OCI-LY7 (cell line): Measurements from ENCODE around the gene SH3PXD2A. TPM values are rescaled to one million over a fixed set of nuclear protein-coding genes. Genes with fewer than 3 reads are reported as not detected.
"Not testable (repeated sequence)": the region's sequence is repeated elsewhere in the genome, so short reads cannot be mapped to it uniquely, and the experiment has no call there.

Source experiments
- BruUV-seq: library from RNA; stranded (reverse); fragments of 400-500 nt; replicated peaks from 2 replicates; lab custom pipeline; 2021; lab: Mats Ljungman, UMichigan
- CTCF ChIA-PET: fragments of 300-600 bp; sonication (Branson Sonifier 250); formaldehyde crosslinking; loops from one replicate; lab custom pipeline; 2022; ENCODE audit warnings: antibody characterized with exemption; ENCODE audit not compliant: unreplicated experiment; lab: Charles Lee
- POLR2A ChIA-PET: fragments of 300-600 bp; sonication (Branson Sonifier 250); formaldehyde crosslinking; loops from one replicate; lab custom pipeline; 2022; ENCODE audit warnings: antibody characterized with exemption; lab: Charles Lee
- DNase-seq: peaks from one replicate; pipeline ENCODE4 v3.0.0-alpha.2; 2015; ENCODE audit warnings: low spot score
- H2AFZ ChIP-seq: fragments of 200-600 bp; sonication (generic), shearing (Covaris generic); 2 replicates; pipeline ENCODE4 v1.6.1; 2014; ENCODE audit warnings: mild to moderate bottlenecking, antibody characterized with exemption, low read length, moderate library complexity
- H3K27ac ChIP-seq: fragments of 200-600 bp; sonication (generic); 2 replicates; pipeline ENCODE4 v1.5.1; 2014; ENCODE audit warnings: mixed run types, low read depth, mild to moderate bottlenecking, moderate library complexity, low read length, inconsistent platforms; ENCODE audit not compliant: poor library complexity, severe bottlenecking
- H3K36me3 ChIP-seq: fragments of 200-600 bp; sonication (generic); 2 replicates; pipeline ENCODE4 v1.6.1; 2014; ENCODE audit warnings: mild to moderate bottlenecking, antibody characterized with exemption, low read length, moderate library complexity, mixed read lengths; ENCODE audit not compliant: insufficient read depth
- H3K4me1 ChIP-seq: fragments of 200-600 bp; sonication (generic); 2 replicates; pipeline ENCODE4 v1.5.1; 2014; ENCODE audit warnings: mild to moderate bottlenecking, low read length; ENCODE audit not compliant: insufficient read depth, poor library complexity, severe bottlenecking
- H3K4me2 ChIP-seq: fragments of 200-600 bp; sonication (generic); 2 replicates; pipeline ENCODE4 v1.6.1; 2014; ENCODE audit warnings: mild to moderate bottlenecking, low read length
- H3K4me3 ChIP-seq: fragments of 200-600 bp; sonication (generic); 2 replicates; pipeline ENCODE4 v1.5.1; 2014; ENCODE audit warnings: mild to moderate bottlenecking, low read depth, low read length; ENCODE audit not compliant: poor library complexity, severe bottlenecking
- H3K79me2 ChIP-seq: fragments of 200-600 bp; sonication (generic); 2 replicates; pipeline ENCODE4 v1.6.1; 2016; ENCODE audit warnings: low read depth, mild to moderate bottlenecking, low read length, moderate library complexity, mixed read lengths; ENCODE audit not compliant: insufficient read depth
- H3K9me2 ChIP-seq: fragments of 200-600 bp; sonication (generic); 2 replicates; pipeline ENCODE4 v1.6.1; 2016; ENCODE audit warnings: mild to moderate bottlenecking, low read length, mixed read lengths; ENCODE audit not compliant: insufficient read depth
- H3K9me3 ChIP-seq: fragments of 200-600 bp; sonication (generic); 2 replicates; pipeline ENCODE4 v1.6.1; 2014; ENCODE audit warnings: mild to moderate bottlenecking, mixed run types, low read length, mixed read lengths
- H4K20me1 ChIP-seq: fragments of 200-600 bp; sonication (generic); 2 replicates; pipeline ENCODE4 v1.6.1; 2014; ENCODE audit warnings: mild to moderate bottlenecking, antibody characterized with exemption, low read length, moderate library complexity, mixed read lengths; ENCODE audit not compliant: insufficient read depth
- EZH2phosphoT487 ChIP-seq: fragments of 200-600 bp; sonication (generic); IDR thresholded peaks from 2 replicates; pipeline ENCODE4 v1.6.1; 2018; ENCODE audit warnings: low read depth, borderline replicate concordance, mild to moderate bottlenecking, mixed run types, antibody characterized with exemption, low read length, moderate library complexity, mixed read lengths
- intact Hi-C: fragments of 100-400 bp; cut with micrococcal nuclease; formaldehyde crosslinking; loops from one replicate; pipeline ENCODE4 v1.10.0; 2022; ENCODE audit not compliant: unreplicated experiment
- total RNA-seq, 2 experiments: library from RNA; depleted of rRNA in 1 of 2; stranded (reverse); fragments of >200 nt in 1 of 2; shearing (Covaris generic) in 1 of 2; gene quantifications; 2 replicates each; pipeline ENCODE4 v1.2.3, GENCODE V29; 2014 to 2022
- TF ChIP-seq, protein P1 (sequence below): fragments of 200-600 bp; sonication (generic); conservative IDR thresholded peaks from 2 replicates; pipeline ENCODE4 v1.5.1; 2014; ENCODE audit warnings: mild to moderate bottlenecking, antibody characterized with exemption, low read length, moderate library complexity, mixed read lengths

SH3PXD2A gene
- total RNA-seq, 2 experiments from 2014 or later, result 0.85 to 5.9 TPM

DNA sequence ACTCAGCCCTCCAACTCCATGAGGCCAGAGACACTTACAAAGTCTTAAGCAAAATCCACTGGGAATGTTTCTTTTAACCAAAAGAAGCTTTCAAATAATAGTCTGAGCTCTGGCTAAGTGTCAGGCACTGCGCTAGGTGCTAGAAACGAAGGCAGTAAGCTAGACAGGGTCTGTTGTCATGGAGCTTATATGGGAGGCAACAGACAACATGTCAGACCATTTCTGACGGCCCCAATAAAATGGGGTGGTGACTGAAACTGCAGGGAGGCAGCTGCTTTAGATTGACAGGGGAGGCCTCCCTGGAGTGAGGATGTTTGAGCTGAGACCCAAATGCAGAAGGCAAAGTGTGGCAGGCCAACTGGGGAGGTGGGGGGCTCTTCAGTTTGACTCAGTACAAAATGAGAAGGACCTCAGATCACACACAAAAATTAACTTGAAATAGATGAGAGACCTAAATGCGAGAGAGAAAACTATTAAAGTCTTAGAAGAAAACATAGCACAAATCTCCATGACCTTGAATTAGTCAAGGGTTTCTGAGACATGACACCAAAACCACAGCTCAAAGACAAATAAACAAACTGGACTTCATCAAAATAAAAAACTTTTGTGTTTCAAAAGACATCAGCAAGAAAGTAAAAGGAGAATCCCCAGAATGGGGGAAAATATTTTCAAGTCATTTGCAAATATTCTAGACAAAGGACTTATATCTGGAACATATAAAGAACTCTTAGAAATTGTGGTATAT, 40.6 kb downstream of the SH3PXD2A start:
- CTCF ChIA-PET, result no interaction called here
- H3K27ac ChIP-seq, result no peak overlapping the region
- no TSS peak for BruUV-seq
- H3K9me3 ChIP-seq, result no peaks in the 10 kb centered on the region
- intact Hi-C loops, result no loop called here
- H3K36me3 ChIP-seq, result no peaks in the 10 kb centered on the region
- DNase-seq, result no peak
- H2AFZ ChIP-seq, result no peak overlapping the region
- no peaks in the 10 kb centered on the region for H3K79me2 ChIP-seq
- no peak for TF ChIP-seq EZH2phosphoT487
- TF ChIP-seq, protein P1, sequence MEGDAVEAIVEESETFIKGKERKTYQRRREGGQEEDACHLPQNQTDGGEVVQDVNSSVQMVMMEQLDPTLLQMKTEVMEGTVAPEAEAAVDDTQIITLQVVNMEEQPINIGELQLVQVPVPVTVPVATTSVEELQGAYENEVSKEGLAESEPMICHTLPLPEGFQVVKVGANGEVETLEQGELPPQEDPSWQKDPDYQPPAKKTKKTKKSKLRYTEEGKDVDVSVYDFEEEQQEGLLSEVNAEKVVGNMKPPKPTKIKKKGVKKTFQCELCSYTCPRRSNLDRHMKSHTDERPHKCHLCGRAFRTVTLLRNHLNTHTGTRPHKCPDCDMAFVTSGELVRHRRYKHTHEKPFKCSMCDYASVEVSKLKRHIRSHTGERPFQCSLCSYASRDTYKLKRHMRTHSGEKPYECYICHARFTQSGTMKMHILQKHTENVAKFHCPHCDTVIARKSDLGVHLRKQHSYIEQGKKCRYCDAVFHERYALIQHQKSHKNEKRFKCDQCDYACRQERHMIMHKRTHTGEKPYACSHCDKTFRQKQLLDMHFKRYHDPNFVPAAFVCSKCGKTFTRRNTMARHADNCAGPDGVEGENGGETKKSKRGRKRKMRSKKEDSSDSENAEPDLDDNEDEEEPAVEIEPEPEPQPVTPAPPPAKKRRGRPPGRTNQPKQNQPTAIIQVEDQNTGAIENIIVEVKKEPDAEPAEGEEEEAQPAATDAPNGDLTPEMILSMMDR, result no peak
- H3K4me2 ChIP-seq, result no peak overlapping the region
- H3K4me1 ChIP-seq, result peaks cover 4% of the 10 kb centered on the region
- H3K4me3 ChIP-seq, result no peak overlapping the region
- no peaks in the 10 kb centered on the region for H4K20me1 ChIP-seq
- POLR2A ChIA-PET, result interaction anchor here (1.2 kb wide), 2 partner anchors 13 to 18 kb away, joined by 3 read pairs; no protein-coding TSS in a partner anchor
- H3K9me2 ChIP-seq, result no peaks in the 10 kb centered on the region

DNA sequence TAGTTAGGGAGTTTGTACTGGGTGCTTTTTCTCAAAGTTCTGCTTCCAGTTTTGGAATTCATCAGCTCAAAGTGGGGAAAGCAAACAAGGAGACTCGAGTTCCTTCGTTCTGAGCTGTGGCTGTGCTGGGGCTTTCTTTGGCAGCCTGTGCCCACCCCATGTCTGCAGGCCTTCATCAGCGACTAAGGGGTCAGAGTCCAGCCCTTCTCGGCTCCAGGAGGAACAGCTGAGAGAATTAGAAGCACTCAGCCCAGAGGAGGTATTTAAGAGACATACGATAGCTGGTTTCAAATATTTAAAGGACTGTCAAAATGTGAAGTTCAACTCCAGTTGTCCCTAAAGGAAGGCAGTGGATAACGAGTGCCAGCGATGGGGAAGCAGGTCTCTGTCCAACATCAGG, 41.3 kb downstream of the SH3PXD2A start:
- ChIA-PET POLR2A (interaction anchor here (0.7 to 1.2 kb wide), 3 partner anchors 14 to 89 kb away, joined by 3 read pairs; no protein-coding TSS in a partner anchor), CTCF (interaction anchor here (0.7 kb wide), 1 partner anchor 103 kb away, joined by 3 read pairs; no protein-coding TSS in a partner anchor)
- Histone ChIP-seq H3K36me3 (no peaks in the 10 kb centered on the region), H3K79me2 (no peaks in the 10 kb centered on the region), H3K4me2 (no peak overlapping the region), H2AFZ (no peak overlapping the region), H3K9me3 (no peaks in the 10 kb centered on the region), H3K27ac (no peak overlapping the region), H3K9me2 (no peaks in the 10 kb centered on the region), H3K4me1 (peaks cover 4% of the 10 kb centered on the region), H4K20me1 (no peaks in the 10 kb centered on the region), H3K4me3 (no peak overlapping the region)
- intact Hi-C loops, result no loop called here
- TF ChIP-seq, protein P1, result no peak
- TF ChIP-seq EZH2phosphoT487, result no peak
- no peak for DNase-seq
- no TSS peak for BruUV-seq

DNA sequence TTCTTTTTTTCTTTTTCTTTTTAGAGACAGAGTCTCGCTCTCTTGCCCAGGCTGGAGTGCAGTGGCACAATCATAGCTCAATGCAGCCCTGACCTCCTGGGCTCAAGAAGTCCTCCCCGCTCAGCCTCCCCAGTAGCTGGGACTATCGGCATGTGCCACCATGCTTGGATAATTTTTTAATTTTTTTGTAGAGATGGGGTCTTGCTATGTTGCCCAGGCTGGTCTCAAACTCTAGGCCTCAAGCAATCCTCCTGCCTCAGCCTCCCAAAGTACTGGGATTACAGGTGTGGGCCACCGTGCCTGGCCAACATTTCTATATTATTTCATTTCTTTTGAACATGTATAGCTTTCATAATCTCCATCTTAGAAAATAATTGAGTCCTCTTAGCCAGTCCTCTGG, 42.1 kb downstream of the SH3PXD2A start:
- H3K4me1 ChIP-seq, BruUV-seq, H3K4me2 ChIP-seq, H3K79me2 ChIP-seq, DNase-seq, H2AFZ ChIP-seq, H3K9me2 ChIP-seq, H3K9me3 ChIP-seq, intact Hi-C loops, H3K27ac ChIP-seq, H3K4me3 ChIP-seq, H3K36me3 ChIP-seq, H4K20me1 ChIP-seq: not testable (repeated sequence)
- ChIA-PET POLR2A (interaction anchor here (0.6 to 1.2 kb wide), 2 partner anchors 20 to 470 kb away, joined by 3 to 4 read pairs; no protein-coding TSS in a partner anchor), CTCF (interaction anchor here (0.7 kb wide), 1 partner anchor 102 kb away, joined by 3 read pairs; no protein-coding TSS in a partner anchor)
